ENCODE data around the gene TOM1.

The TOM1 gene

DNA sequence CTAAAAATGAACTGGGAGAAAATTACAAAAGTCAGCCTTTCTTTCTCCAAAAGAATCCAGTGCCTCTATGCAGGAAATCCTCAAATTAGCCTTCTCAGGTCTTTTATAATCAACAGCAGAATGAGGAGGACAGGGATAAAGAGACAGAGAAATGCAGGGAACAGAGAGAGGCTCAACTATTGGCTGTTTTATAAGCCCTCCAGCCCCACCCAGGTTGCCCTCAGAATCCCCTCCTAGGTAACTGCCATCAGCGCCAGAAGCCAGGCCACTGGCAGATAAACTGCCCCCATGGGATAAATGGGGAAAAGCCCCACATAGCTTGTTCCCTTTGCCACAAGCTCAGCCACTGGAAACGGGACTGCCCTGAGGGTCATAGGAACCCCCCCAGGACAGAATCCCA lies 70.3 kb downstream of the TOM1 start:
- no peak for DNase-seq (ENCODE audit: low read depth)

- DNase-seq (ENCODE audit: low read depth), result no peak
Measured at GRCh38 chr22:35373781-35374180, 74.1 kb downstream of the TOM1 start.

GRCh38 chr22:35375031-35375430 lies 75.3 kb downstream of the TOM1 start:
- no peak for DNase-seq (ENCODE audit: low read depth)

GRCh38 chr22:35375526-35375925 lies 75.8 kb downstream of the TOM1 start:
- DNase-seq (ENCODE audit: low read depth), result no peak

GRCh38 chr22:35376728-35377472 lies 77.2 kb downstream of the TOM1 start:
- no peak for DNase-seq (ENCODE audit: low read depth)

- DNase-seq (ENCODE audit: low read depth), result no peak
Measured at GRCh38 chr22:35377735-35378134, 78.0 kb downstream of the TOM1 start.

GRCh38 chr22:35378621-35379020 lies 78.9 kb downstream of the TOM1 start:
- DNase-seq (ENCODE audit: low read depth), result no peak

DNA sequence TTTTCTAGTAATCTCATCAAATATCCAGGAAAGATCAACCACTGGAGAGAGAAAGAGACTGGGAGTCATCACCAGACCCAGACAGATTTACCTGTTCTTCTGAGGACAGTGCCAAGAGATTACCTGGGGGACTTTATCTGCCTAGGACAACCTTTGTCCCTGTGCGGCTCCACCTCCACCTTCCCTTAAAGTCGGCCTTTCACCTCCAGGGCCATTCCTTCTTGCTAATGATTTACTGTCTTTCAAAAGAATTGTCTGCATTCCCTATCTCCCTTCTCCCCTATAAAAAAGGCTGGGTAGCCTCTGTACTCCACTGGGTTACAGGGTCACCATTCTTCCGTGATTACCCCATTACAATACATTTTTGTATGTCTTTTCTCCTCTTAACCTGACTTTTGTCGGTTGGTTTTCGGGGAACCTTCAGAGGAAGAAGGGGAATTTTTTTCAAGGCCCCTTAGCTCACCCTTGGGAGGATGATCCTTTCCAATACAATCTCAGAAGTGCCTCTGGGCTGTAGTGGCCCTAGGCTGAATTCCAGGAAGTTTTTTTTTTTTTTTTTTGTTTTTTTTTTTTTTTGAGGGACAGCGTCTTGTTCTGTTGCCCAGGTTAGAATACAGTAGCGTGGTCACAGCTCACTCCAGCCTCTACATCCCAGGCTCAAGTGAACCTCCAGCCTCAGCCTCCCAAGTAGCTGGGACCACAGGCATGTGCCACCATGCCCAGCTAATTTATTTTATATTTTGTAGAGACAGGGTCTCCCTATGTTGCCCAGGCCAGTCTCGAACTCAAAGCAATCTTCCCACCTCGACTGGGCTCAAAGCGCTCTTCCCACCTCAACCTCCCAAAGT lies 79.7 kb downstream of the TOM1 start:
- DNase-seq (ENCODE audit: low read depth), result no peak

GRCh38 chr22:35380013-35380412 lies 80.3 kb downstream of the TOM1 start:
- DNase-seq (ENCODE audit: low read depth), result no peak

- no peak for DNase-seq (ENCODE audit: low read depth)
Measured at GRCh38 chr22:35380537-35381423, 81.1 kb downstream of the TOM1 start, which contains the start of gene HMOX1. Gene HMOX1 (plus strand): TSS chr22:35381096. CDS start chr22:35381174, 78 bp downstream.

DNA sequence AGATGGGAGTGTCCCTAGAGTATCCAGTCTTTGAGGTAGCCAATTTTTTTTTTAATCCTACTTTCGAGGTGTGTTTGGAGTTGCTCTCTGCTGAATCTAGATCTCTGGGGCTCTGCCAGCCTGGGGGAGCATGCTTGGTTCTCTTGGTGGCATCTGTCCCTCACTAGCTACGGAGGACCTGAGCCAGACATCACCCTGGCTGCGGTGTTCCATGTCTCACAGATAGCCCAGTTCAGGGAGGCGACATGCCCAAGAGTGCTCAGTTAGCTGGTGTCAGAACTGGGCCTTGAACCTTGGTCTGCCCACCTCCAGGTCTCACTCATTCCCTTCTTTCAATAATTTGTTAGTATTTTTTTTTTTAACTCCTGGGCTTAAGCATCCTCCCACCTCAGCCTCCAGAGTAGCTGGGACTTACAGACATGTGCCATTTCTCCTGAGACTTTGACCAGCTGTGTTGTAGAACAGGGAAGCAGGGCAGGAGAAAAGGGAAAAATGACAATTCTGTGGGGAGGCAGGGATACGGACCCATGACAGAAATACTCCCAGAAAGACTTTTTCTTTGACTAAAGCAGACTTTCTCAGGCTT lies 81.8 kb downstream of the TOM1 start:
- DNase-seq (ENCODE audit: low read depth), result no peak

GRCh38 chr22:35383679-35384071 lies 84.0 kb downstream of the TOM1 start:
- no peak for DNase-seq (ENCODE audit: low read depth)

DNA sequence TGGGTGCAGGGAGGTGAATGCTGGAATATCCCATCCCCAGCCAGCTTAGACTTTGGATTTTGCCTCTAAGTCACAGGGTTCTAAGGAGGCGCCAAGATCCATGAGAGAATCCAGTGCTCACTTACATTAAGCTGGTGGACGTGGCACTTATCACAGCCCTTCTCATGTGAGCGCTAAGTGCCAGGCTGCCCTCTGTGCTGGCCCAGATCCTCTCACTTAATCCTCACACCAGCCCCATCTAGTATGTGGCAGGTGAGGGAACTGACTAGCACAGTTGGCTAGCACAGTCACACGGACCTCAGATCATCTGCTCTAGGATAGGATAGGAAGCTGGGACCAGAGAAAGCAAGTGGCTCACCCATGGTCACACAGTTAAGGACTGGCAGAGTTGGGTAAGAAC lies 84.8 kb downstream of the TOM1 start:
- no peak for DNase-seq (ENCODE audit: low read depth)

- DNase-seq (ENCODE audit: low read depth), result no peak
Measured at GRCh38 chr22:35384975-35385588, 85.4 kb downstream of the TOM1 start.

DNA sequence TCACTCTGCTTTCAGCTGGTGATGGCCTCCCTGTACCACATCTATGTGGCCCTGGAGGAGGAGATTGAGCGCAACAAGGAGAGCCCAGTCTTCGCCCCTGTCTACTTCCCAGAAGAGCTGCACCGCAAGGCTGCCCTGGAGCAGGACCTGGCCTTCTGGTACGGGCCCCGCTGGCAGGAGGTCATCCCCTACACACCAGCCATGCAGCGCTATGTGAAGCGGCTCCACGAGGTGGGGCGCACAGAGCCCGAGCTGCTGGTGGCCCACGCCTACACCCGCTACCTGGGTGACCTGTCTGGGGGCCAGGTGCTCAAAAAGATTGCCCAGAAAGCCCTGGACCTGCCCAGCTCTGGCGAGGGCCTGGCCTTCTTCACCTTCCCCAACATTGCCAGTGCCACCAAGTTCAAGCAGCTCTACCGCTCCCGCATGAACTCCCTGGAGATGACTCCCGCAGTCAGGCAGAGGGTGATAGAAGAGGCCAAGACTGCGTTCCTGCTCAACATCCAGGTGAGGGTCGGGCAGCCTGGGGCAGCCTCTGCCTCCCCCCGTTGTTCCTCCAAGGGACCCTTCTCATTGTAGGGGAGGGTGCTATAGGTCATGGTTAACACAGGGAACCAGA lies 87.1 kb downstream of the TOM1 start:
- no peak for DNase-seq (ENCODE audit: low read depth)

DNA sequence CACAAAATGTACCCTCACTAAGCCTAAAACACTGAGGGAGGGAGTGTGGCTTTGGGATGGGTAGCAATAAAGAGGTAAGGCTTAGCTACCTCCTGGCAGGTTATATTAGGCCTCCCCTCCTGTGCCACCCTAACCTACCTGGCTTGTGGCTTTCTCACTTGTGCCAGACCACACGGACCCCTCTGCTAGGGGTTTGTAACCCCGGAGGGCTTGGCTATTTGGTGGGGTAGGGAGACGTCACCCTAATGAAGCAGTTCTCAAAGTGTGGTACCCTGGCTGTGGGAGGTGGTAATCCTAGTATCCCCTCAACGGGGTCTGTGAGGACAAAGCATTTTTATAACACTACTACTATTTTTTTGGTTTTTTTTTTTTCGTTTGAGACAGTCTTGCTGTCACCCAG lies 91.2 kb downstream of the TOM1 start:
- DNase-seq (ENCODE audit: low read depth), result no peak

GRCh38 chr22:35392357-35392756 lies 92.7 kb downstream of the TOM1 start:
- no peak for DNase-seq (ENCODE audit: low read depth)

DNA sequence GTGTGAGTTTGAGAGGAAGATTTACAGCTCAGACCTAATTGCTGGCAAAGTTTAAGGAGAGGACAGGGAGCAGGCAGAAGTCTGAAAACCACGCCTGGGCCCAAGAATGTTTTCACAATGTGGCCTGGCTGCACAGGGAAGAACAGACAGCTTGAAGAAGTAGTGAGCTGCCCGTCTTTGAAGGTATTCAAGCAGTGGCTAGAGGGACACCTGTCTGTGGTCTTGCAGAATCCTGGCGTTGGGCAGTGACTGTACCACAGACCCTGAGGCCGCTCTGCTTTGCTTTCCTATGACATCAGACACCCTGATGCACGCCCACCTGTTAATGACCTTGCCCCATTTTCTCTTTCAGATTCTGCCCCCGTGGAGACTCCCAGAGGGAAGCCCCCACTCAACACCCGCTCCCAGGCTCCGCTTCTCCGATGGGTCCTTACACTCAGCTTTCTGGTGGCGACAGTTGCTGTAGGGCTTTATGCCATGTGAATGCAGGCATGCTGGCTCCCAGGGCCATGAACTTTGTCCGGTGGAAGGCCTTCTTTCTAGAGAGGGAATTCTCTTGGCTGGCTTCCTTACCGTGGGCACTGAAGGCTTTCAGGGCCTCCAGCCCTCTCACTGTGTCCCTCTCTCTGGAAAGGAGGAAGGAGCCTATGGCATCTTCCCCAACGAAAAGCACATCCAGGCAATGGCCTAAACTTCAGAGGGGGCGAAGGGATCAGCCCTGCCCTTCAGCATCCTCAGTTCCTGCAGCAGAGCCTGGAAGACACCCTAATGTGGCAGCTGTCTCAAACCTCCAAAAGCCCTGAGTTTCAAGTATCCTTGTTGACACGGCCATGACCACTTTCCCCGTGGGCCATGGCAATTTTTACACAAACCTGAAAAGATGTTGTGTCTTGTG lies 93.7 kb downstream of the TOM1 start:
- no peak for DNase-seq (ENCODE audit: low read depth)

DNA sequence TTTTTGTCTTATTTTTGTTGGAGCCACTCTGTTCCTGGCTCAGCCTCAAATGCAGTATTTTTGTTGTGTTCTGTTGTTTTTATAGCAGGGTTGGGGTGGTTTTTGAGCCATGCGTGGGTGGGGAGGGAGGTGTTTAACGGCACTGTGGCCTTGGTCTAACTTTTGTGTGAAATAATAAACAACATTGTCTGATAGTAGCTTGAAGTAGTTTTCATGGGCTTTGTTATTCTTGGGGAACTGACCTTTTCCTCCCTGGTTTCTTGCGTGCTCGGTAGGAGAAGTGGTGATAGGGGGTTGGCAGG lies 94.3 kb downstream of the TOM1 start:
- DNase-seq (ENCODE audit: low read depth), result no peak
